CD8-positive, alpha-beta memory T cell (primary cell): ENCODE measurements around the gene ST7. TPM values are rescaled to one million over a fixed set of nuclear protein-coding genes. Genes with fewer than 3 reads are reported as not detected.

Source experiments
- CTCF ChIA-PET: fragments of 350-600 bp; sonication (Branson Sonifier 250); formaldehyde crosslinking; loops from one replicate; lab custom pipeline; 2021; ENCODE audit warnings: antibody characterized with exemption; lab: Charles Lee
- POLR2A ChIA-PET: fragments of 350-600 bp; sonication (Branson Sonifier 250); formaldehyde crosslinking; loops from one replicate; lab custom pipeline; 2021; ENCODE audit warnings: antibody characterized with exemption; lab: Charles Lee
- DNase-seq, 5 donors: peaks; one replicate each; pipeline versions ENCODE4 v3.0.0 to v3.0.0-alpha.2; 2020 to 2022; ENCODE audit warnings: mixed read lengths in 1 of 5
- H3K27ac ChIP-seq: one replicate; pipeline ENCODE4 v1.7.0; 2013; ENCODE audit warnings: low read depth, mild to moderate bottlenecking, low read length, moderate library complexity
- H3K27me3 ChIP-seq: 2 replicates; pipeline ENCODE4 v1.7.0; 2013; ENCODE audit warnings: low read length, mild to moderate bottlenecking; ENCODE audit not compliant: insufficient read depth, poor library complexity, severe bottlenecking
- H3K36me3 ChIP-seq: 2 replicates; pipeline ENCODE4 v1.7.0; 2013; ENCODE audit warnings: mild to moderate bottlenecking, low read length, moderate library complexity; ENCODE audit not compliant: insufficient read depth
- H3K4me1 ChIP-seq: 2 replicates; pipeline ENCODE4 v1.7.0; 2013; ENCODE audit warnings: mild to moderate bottlenecking, low read length, moderate library complexity; ENCODE audit not compliant: insufficient read depth
- H3K4me3 ChIP-seq: 2 replicates; pipeline ENCODE4 v1.7.0; 2013; ENCODE audit warnings: mild to moderate bottlenecking, low read length
- H3K9me3 ChIP-seq: 2 replicates; pipeline ENCODE4 v1.7.0; 2013; ENCODE audit warnings: mild to moderate bottlenecking, low read length
- H3K27ac Mint-ChIP-seq, 8 donors: one replicate each; pipeline ENCODE4 v1.8.0; 2020 to 2021; ENCODE audit warnings: mixed read lengths in 8 of 8, mild to moderate bottlenecking in 6 of 8, inconsistent platforms in 3 of 8, moderate library complexity in 3 of 8
- H3K27me3 Mint-ChIP-seq, 2 donors: one replicate each; pipeline ENCODE4 v1.8.0; 2020 to 2021; ENCODE audit warnings: mixed read lengths in 2 of 2, mild to moderate bottlenecking in 1 of 2, moderate library complexity in 1 of 2
- H3K36me3 Mint-ChIP-seq, 3 donors: one replicate each; pipeline ENCODE4 v1.8.0; 2020 to 2021; ENCODE audit warnings: mixed read lengths in 3 of 3, inconsistent platforms in 1 of 3, mild to moderate bottlenecking in 1 of 3
- H3K4me1 Mint-ChIP-seq, 3 donors: one replicate each; pipeline ENCODE4 v1.8.0; 2020 to 2021; ENCODE audit warnings: mixed read lengths in 3 of 3, inconsistent platforms in 1 of 3, mild to moderate bottlenecking in 1 of 3
- H3K4me3 Mint-ChIP-seq, 7 donors: one replicate each; pipeline ENCODE4 v1.8.0; 2020 to 2021; ENCODE audit warnings: mixed read lengths in 7 of 7, mild to moderate bottlenecking in 6 of 7, moderate library complexity in 4 of 7, inconsistent platforms in 2 of 7
- H3K9me3 Mint-ChIP-seq, 5 donors: one replicate each; pipeline ENCODE4 v1.8.0; 2020 to 2022; ENCODE audit warnings: mixed read lengths in 5 of 5, mild to moderate bottlenecking in 3 of 5, moderate library complexity in 2 of 5, inconsistent platforms in 1 of 5
- polyA plus RNA-seq: library from polyadenylated mRNA; unstranded; fragments of 300-500 nt; fragmentation: Illumina TruSeq; gene quantifications from one replicate; pipeline ENCODE4 v1.2.3, GENCODE V29; 2021
- total RNA-seq, 2 experiments: library from RNA; stranded (reverse); gene quantifications; one replicate each; pipeline ENCODE4 v1.2.3, GENCODE V29; 2021

ST7 gene
- total and polyA plus RNA-seq, 3 experiments from 2014 or later, result 7.9 to 14.2 (median 12.7) TPM

- Histone ChIP-seq H3K9me3 (no peaks in the 10 kb centered on the region), H3K36me3 (no peaks in the 10 kb centered on the region), H3K4me1 (no peaks in the 10 kb centered on the region), H3K27me3 (no peaks in the 10 kb centered on the region), H3K27ac (no peak overlapping the region), H3K4me3 (no peak overlapping the region)
- Mint-ChIP-seq H3K27ac (no peak overlapping the region), H3K27me3 (no peaks in the 10 kb centered on the region), H3K9me3 (no peaks in the 10 kb centered on the region), H3K4me1 (no peaks in the 10 kb centered on the region), H3K4me3 (no peak overlapping the region), H3K36me3 (no peaks in the 10 kb centered on the region)
- ChIA-PET POLR2A (no interaction called here), CTCF (no interaction called here)
- no peak for DNase-seq
These were observed 144.6 kb downstream of the ST7 start for GRCh38 chr7:117097860-117098259.

GRCh38 chr7:117098457-117098856 is 145.2 kb downstream of the ST7 start:
- Histone ChIP-seq H3K27me3 (no peaks in the 10 kb centered on the region), H3K27ac (no peak overlapping the region), H3K9me3 (no peaks in the 10 kb centered on the region), H3K4me1 (no peaks in the 10 kb centered on the region), H3K36me3 (no peaks in the 10 kb centered on the region), H3K4me3 (no peak overlapping the region)
- Mint-ChIP-seq H3K9me3 (no peaks in the 10 kb centered on the region), H3K27ac (no peak overlapping the region), H3K4me3 (no peak overlapping the region), H3K27me3 (no peaks in the 10 kb centered on the region), H3K36me3 (no peaks in the 10 kb centered on the region), H3K4me1 (no peaks in the 10 kb centered on the region)
- CTCF ChIA-PET, result no interaction called here
- POLR2A ChIA-PET, result no interaction called here
- DNase-seq, result no peak

GRCh38 chr7:117101026-117101425 is 147.7 kb downstream of the ST7 start:
- POLR2A ChIA-PET, result no interaction called here

DNA sequence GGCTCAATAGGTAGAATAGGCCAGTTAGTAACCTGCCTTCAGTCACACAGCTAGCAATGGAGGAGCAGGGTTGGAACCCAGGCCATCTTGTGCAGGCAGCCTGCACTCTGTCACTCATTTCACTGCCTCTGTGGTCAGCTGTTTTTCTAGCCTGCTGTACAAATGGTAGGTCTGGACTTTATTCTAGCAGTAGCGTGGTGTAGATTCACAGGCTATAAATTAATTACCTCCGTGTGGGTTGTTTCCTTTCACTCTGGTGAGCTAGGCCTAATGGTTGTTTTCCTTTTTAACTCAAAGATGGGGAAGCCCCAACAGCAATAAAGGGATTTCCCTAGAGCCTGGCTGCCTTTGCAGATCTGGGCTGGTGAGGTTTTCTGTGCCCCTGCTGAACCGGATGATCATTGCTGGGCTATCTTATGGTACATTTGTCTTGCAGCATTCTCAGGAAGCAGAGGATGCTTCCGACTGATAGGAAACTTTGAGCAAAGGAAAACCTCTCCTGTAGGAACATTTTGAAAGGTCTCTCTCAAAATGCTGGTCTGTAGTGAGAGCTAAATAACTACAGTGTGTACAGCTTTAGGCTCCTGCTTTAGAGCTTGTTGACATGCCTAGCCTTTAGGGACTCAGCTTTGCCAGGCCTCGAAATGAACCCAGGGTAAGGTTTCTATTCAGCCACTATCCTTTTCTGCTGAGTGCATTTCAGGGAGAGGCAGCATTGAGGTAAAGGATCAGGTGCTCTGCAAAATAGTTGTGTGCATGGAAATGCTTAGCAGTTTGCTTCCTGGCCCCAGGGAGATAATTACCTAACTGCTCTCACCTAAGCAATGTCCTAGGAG is 157.4 kb downstream of the ST7 start:
- CTCF ChIA-PET, result interaction anchor here (1.1 to 2.3 kb wide), 4 partner anchors 10 to 126 kb away, joined by 3 to 7 read pairs (median 6); no protein-coding TSS in a partner anchor
- Histone ChIP-seq H3K4me3 (no peak overlapping the region), H3K27me3 (no peaks in the 10 kb centered on the region), H3K9me3 (no peaks in the 10 kb centered on the region), H3K36me3 (no peaks in the 10 kb centered on the region), H3K27ac (no peak overlapping the region), H3K4me1 (peaks cover 13% of the 10 kb centered on the region)
- POLR2A ChIA-PET, result interaction anchor here (0.8 kb wide), 1 partner anchor 157 kb away, joined by 3 read pairs; the partner anchor contains the start of gene ST7
- peak in 4 of 5 donors; percentile 6 to 57 (median 40) for DNase-seq
- Mint-ChIP-seq H3K27me3 (no peaks in the 10 kb centered on the region), H3K4me1 (peaks cover 10 to 22% (median 19%) of the 10 kb centered on the region in 3 donors), H3K4me3 (peak overlapping the region in 3 of 7 donors; percentile 30 to 71 (median 36)), H3K9me3 (peaks cover 0 to 2% (median 0%) of the 10 kb centered on the region in 5 donors), H3K27ac (peak overlapping the region in 7 of 8 donors; percentile 1 to 88 (median 53)), H3K36me3 (peaks cover 0 to 9% (median 3%) of the 10 kb centered on the region in 3 donors)

More at GRCh38 chr7:117101026-117101425, 147.7 kb downstream of the ST7 start:
- Histone ChIP-seq H3K4me1 (no peaks in the 10 kb centered on the region), H3K27me3 (no peaks in the 10 kb centered on the region), H3K4me3 (no peak overlapping the region), H3K9me3 (no peaks in the 10 kb centered on the region), H3K36me3 (no peaks in the 10 kb centered on the region), H3K27ac (no peak overlapping the region)
- Mint-ChIP-seq H3K36me3 (no peaks in the 10 kb centered on the region), H3K27ac (peak overlapping the region in 1 of 8 donors; percentile 57), H3K4me1 (no peaks in the 10 kb centered on the region), H3K9me3 (no peaks in the 10 kb centered on the region), H3K27me3 (no peaks in the 10 kb centered on the region), H3K4me3 (no peak overlapping the region)
- no peak for DNase-seq
- CTCF ChIA-PET, result interaction anchor here (0.9 to 1.0 kb wide), 2 partner anchors 13 to 27 kb away, joined by 3 to 4 read pairs; no protein-coding TSS in a partner anchor

DNA sequence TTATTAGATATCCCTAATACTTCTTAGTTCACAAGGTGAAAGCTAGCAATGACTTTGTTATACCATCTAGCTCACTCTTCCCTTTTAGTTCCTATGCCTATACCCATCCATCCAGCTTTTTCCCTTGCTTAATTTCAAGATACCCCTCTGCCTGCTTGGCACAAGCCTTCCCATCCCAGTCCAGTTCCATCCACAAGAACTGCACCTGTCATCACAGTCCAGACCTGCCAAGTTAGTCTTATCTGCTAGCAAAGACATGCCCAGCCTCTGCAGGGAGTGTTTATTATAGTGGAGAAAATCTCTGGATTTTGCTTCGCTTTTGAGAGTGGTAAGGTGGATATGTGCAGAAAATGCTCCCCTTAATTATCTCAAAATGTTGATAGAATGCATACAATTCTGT is 158.2 kb downstream of the ST7 start:
- ChIA-PET POLR2A (no interaction called here), CTCF (interaction anchor here (1.1 to 2.3 kb wide), 4 partner anchors 9 to 127 kb away, joined by 3 to 7 read pairs (median 6); no protein-coding TSS in a partner anchor)
- Mint-ChIP-seq H3K4me3 (no peak overlapping the region), H3K4me1 (peaks cover 10 to 22% (median 19%) of the 10 kb centered on the region in 3 donors), H3K27ac (peak overlapping the region in 2 of 8 donors; percentile 39 to 79), H3K9me3 (peaks cover 0 to 2% (median 0%) of the 10 kb centered on the region in 5 donors), H3K36me3 (peaks cover 0 to 9% (median 3%) of the 10 kb centered on the region in 3 donors), H3K27me3 (no peaks in the 10 kb centered on the region)
- H3K36me3 ChIP-seq, result no peaks in the 10 kb centered on the region
- peaks cover 13% of the 10 kb centered on the region for H3K4me1 ChIP-seq
- no peak overlapping the region for H3K27ac ChIP-seq
- H3K4me3 ChIP-seq, result no peak overlapping the region
- no peaks in the 10 kb centered on the region for H3K27me3 ChIP-seq
- DNase-seq, result no peak
- H3K9me3 ChIP-seq, result no peaks in the 10 kb centered on the region

DNA sequence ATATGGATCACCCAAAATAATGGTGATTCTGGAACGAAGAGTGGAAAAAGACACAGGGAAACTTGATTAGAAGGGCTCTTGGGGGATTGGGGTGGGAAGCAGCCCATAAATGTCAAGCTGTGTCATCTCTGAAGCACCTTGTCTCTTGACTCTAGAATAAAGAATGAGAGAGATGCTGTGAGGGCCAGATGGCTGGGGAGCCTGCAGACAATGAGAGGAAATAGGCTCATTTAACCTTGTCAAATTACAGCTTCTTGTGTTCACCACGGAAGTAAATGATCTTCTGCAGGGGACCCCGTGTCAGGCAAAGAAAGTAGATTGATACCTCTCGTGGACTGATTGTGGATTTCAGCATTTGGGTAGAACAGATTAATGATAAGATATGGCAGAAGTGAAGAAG is 159.3 kb downstream of the ST7 start:
- peaks cover 13% of the 10 kb centered on the region for H3K4me1 ChIP-seq
- ChIA-PET CTCF (no interaction called here), POLR2A (no interaction called here)
- no peak overlapping the region for H3K27ac ChIP-seq
- no peaks in the 10 kb centered on the region for H3K36me3 ChIP-seq
- Mint-ChIP-seq H3K36me3 (peaks cover 0 to 9% (median 3%) of the 10 kb centered on the region in 3 donors), H3K9me3 (peaks cover 0 to 2% (median 0%) of the 10 kb centered on the region in 5 donors), H3K27ac (no peak overlapping the region), H3K4me1 (peaks cover 10 to 22% (median 19%) of the 10 kb centered on the region in 3 donors), H3K4me3 (no peak overlapping the region), H3K27me3 (no peaks in the 10 kb centered on the region)
- no peaks in the 10 kb centered on the region for H3K9me3 ChIP-seq
- DNase-seq, result no peak
- no peak overlapping the region for H3K4me3 ChIP-seq
- H3K27me3 ChIP-seq, result no peaks in the 10 kb centered on the region

DNA sequence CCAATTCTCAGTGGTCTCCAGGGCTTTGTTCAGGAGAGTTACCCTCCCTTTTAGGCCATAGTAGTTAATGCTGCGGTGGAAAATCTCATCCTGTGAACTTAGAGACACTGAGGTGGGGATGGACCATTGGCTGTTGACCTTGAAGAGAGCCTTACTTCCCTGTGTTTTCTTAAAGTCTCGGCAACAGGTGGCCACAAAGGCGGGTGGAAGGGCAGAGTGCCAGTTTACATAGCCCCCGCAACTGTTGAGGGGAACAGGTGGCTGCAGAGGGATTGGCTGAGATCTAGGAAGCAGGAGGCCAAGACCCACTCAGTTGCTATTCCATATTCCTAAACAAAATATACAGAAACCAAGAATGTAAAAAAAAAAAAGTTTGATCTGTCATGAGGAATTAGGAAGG is 160.6 kb downstream of the ST7 start:
- no peak overlapping the region for H3K4me3 ChIP-seq
- Mint-ChIP-seq H3K27ac (peak overlapping the region in 1 of 8 donors; percentile 6), H3K4me3 (no peak overlapping the region), H3K4me1 (peaks cover 10 to 22% (median 18%) of the 10 kb centered on the region in 3 donors), H3K9me3 (peaks cover 0 to 2% (median 0%) of the 10 kb centered on the region in 5 donors), H3K36me3 (peaks cover 0 to 3% (median 2%) of the 10 kb centered on the region in 3 donors), H3K27me3 (no peaks in the 10 kb centered on the region)
- ChIA-PET POLR2A (no interaction called here), CTCF (interaction anchor here (2.1 kb wide), 1 partner anchor 13 kb away, joined by 6 read pairs; no protein-coding TSS in a partner anchor)
- H3K36me3 ChIP-seq, result no peaks in the 10 kb centered on the region
- no peaks in the 10 kb centered on the region for H3K27me3 ChIP-seq
- no peaks in the 10 kb centered on the region for H3K9me3 ChIP-seq
- DNase-seq, result no peak
- no peak overlapping the region for H3K27ac ChIP-seq
- peaks cover 13% of the 10 kb centered on the region for H3K4me1 ChIP-seq

GRCh38 chr7:117114272-117114671 is 161.0 kb downstream of the ST7 start:
- peaks cover 13% of the 10 kb centered on the region for H3K4me1 ChIP-seq
- ChIA-PET CTCF (interaction anchor here (0.8 to 2.1 kb wide), 2 partner anchors 13 to 26 kb away, joined by 4 to 6 read pairs; no protein-coding TSS in a partner anchor), POLR2A (no interaction called here)
- no peaks in the 10 kb centered on the region for H3K27me3 ChIP-seq
- no peak for DNase-seq
- no peaks in the 10 kb centered on the region for H3K9me3 Mint-ChIP-seq
- no peaks in the 10 kb centered on the region for H3K36me3 ChIP-seq
- H3K4me3 Mint-ChIP-seq, result no peak overlapping the region
- H3K36me3 Mint-ChIP-seq, result no peaks in the 10 kb centered on the region
- H3K27ac Mint-ChIP-seq, result no peak overlapping the region
- H3K27ac ChIP-seq, result no peak overlapping the region
- no peaks in the 10 kb centered on the region for H3K9me3 ChIP-seq
- no peaks in the 10 kb centered on the region for H3K27me3 Mint-ChIP-seq
- peaks cover 10 to 21% (median 14%) of the 10 kb centered on the region in 3 donors for H3K4me1 Mint-ChIP-seq
- no peak overlapping the region for H3K4me3 ChIP-seq
